Inflammatory macrophage treated with lipopolysaccharide for 4 hours (primary cell): Measurements from ENCODE around the gene MYCBP2.
"Not testable (repeated sequence)": the region's sequence is repeated elsewhere in the genome, so short reads cannot be mapped to it uniquely, and the experiment has no call there.

Experiments used
- DNase-seq: peaks from one replicate; pipeline ENCODE4 v3.0.0-alpha.2; 2020

MYCBP2 gene

DNA sequence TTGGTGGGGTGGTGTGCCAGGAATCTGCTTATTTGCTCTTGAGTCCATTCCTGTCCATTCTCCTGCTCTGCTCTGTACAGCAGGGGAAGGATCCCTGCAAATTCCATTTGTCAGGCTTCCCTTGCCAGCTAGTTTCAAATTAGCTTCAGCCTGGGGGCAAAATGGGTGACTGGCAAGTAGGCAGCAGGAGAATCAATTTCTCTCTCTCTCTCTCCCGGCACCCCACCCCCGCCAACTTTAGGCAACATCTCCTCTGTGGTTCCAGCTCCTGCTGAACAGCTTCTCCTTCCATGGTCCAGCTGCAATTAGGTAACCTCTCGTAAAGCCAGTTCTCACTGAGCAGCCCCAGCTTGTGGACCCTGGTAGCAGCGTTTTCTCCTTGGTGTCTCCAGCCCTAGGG, 6.7 kb upstream of the MYCBP2 start:
- peak; percentile 47 for DNase-seq

DNA sequence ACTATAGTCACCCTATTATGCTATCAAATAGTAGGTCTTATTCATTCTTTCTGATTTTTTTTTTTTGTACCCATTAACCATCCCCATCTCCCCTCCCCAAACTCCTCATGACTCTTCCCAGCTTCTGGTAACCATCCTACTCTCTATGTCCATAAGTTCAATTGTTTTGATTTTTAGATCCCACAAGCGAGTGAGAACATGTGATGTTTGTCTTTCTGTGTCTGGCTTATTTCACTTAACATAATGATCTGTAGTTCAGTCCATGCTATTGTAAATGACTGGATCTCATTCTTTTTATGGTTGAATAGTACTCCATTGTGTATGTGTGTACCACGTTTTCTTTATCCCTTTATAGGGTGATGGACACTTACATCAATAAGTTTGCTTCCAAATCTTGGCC, 4.5 kb upstream of the MYCBP2 start:
- no peak for DNase-seq

GRCh38 chr13:77329911-77330584, 3.2 kb upstream of the MYCBP2 start:
- no peak for DNase-seq

DNA sequence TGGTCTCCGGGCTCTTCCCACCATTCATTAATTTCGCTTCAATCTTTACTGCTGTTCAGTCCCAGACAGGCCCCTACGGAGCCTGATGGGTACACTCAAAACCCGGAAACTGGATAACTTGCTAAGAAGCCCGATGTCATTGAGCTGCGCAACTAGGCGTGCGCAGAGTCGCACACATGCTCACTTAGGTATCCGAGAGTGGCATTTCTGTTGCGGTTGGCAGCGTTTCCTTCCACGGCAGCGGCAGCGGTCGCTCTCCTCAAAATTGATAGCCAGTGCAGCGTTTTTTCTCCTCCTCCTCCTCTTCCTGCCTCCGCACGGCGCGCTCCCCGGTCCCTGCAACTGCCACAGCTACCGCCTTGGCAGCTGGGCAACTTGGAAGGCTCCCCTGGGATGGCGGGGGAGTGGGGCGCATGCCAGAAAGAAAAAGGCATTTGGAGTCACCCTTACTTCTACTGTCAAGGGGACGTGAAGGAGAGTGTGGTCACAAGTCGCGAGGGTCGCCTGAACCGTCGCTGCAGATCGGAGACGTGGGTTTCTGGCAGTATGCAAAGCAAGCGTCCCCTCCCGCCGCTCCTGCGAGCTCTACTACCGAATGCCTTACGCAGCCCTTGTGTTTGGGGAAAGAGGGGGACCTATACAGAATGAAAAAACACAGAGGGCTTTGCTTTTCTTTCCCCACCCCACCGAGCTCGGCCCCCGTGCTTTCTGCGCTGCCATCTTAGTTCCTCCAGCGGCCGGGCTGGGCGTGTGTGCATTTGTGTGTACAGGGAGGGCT, 2.4 kb upstream of the MYCBP2 start:
- peak; percentile 92 for DNase-seq

DNA sequence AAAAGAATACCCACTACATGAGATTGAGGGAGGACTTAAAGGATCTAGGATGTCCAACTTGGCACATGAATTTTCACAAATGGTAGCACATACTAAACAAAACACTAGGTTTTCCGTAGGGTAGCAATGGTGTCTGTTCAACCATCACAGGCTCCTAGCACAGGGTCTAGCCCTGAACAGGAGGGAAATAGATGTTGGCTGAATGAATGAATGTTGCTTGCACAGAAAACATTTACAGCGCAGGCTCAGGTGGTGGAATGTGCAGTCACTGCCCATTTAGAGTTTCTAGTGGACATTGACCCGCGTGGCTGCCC, 1.9 kb upstream of the MYCBP2 start:
- no peak for DNase-seq

DNA sequence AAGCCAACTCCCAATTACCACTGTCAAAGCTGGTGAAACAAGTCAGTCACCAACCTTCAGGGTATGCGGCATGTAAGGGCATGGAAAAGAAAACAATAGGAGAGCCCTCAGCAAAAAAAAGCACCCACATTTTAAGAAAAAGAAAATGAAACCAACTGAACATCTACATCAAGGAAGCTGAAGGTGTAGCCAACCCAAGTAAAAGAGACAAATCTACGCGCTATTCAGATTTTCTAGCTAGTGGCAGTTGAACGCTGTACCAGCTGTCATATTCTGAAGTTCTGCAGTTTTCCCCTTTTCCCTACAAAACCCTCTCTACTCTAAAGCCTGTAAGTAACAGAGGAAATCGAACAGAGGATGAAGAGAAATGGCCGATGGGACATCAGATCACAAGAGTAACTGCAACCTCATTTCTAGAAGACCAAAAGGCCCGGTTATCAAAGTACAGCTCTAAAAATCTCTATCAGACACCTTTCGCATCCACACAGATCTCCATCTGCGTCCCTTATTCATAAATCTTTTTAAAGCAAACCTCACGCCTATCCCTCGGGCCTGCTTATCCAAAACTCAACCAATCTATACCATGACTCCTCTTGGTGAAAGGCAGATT, 1.4 kb downstream of the MYCBP2 start:
- peak; percentile 55 for DNase-seq

GRCh38 chr13:77323858-77324257, 3.0 kb downstream of the MYCBP2 start:
- peak; percentile 38 for DNase-seq

GRCh38 chr13:77319536-77319935, 7.4 kb downstream of the MYCBP2 start:
- DNase-seq: no peak

DNA sequence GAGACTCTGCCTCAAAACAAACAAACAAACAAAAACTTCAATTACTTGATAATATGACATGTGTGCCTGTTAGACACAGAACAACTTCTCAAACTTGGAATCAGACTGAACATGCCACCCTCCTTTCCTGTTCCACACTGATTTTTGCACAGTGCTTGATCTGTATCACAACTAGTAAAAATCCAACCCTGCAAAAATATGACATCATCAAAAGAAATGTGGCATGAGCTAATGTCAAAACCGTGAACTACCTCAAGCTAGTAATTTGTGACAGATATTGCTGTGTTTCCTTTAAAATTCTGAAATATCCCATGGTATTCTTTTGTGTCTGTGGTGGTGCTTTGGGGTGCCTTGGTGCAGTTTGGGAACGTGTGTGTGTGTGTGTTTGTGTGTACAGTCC, 8.2 kb downstream of the MYCBP2 start:
- DNase-seq: no peak

DNA sequence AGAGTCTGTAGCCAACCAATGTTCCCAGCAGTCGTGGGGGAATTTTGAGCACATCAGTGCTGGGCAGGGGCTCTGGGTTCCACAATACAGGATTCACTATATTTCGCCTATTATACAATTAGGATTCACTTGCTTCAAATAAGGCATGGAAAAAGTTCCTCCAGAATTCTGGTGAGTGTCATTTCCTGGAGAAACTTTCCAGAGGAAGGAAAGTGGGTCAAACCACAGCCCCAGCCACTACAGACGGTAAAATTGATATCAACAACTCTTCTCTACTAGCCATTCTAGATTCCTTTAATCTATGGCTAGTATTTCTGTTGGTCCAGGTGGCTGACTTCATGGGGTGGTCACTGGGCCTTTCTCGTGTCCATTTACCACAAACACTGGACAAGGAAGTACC, 10.5 kb downstream of the MYCBP2 start:
- DNase-seq: no peak

- DNase-seq: not testable (repeated sequence)
Observed at GRCh38 chr13:77315509-77315908, 11.4 kb downstream of the MYCBP2 start.

GRCh38 chr13:77313923-77314322, 13.0 kb downstream of the MYCBP2 start:
- DNase-seq: peak; percentile 37

GRCh38 chr13:77312311-77312710, 14.6 kb downstream of the MYCBP2 start:
- DNase-seq: no peak

DNA sequence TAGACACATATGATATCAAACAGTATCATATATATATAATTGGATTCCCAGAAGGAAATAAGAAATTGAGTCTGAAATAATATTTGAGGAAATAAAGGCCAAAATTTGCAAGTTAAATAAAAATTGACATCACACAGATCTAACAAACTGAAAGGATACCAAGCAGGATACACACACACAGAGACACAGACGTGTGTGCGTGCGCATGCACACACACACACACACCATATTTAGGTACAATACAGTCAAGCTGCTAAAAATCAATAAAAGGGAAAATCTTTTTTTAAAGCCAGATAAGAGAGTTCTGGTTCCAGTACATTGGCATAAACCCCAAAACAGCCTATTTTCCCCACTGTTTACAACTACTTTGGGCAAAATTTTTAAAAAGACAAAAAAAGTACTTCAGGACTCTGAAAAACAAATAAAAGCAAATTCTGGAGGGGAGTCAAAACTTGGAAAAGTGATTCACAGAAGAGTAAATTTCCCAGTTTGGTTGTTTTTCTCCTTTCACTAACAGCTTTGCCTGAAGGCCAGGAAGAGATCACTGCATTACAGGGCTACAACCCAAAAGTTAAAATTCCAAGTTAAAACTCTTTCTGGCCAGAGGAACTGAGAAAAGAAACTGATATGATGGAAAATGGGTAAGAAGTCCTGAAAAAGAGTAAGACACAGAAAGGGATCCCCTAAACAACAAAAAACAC, 16.2 kb downstream of the MYCBP2 start:
- no peak for DNase-seq

GRCh38 chr13:77310161-77310560, 16.7 kb downstream of the MYCBP2 start:
- no peak for DNase-seq

- no peak for DNase-seq
Observed at GRCh38 chr13:77309254-77309653, 17.6 kb downstream of the MYCBP2 start.

- no peak for DNase-seq
Observed at GRCh38 chr13:77306458-77306857, 20.4 kb downstream of the MYCBP2 start.

DNA sequence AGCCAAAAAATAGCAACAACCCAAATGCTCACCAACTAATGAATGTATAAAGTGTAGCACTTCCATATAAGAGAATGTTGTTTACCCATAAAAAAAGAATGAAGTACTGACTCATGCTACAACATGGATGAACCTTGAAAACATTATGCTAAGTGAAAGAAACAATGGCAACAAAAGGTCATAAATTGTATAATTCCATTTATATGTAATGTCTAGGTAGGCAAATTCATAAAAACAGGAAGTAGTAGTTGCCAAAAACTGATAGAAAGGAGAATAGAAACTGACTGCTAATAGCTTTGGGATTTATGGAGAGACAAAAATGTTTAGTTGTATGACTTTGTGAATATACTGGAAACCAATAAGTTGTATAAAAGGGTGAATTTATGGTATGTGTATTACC, 21.6 kb downstream of the MYCBP2 start:
- peak; percentile 87 for DNase-seq

- peak; percentile 80 for DNase-seq
Observed at GRCh38 chr13:77300176-77301037, 26.5 kb downstream of the MYCBP2 start.

DNA sequence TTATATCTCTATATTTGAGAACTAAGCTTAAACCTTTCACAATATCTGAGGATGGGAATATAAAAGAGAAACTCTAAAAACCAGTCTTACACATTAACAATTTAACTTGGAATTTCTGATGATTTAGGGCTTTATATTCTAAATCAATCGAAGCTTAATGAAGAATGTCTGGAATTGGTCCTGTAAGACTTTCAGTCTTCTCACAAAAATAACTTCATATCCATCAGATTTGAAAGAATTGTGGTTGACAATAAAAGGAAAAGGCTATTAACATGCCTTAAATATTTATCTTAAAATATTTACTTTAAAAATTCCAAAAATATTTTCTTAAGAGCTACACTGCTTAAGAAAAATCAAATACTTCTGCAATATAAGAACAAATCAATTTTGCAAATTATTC, 27.3 kb downstream of the MYCBP2 start:
- DNase-seq: no peak

GRCh38 chr13:77298426-77298825, 28.5 kb downstream of the MYCBP2 start:
- DNase-seq: peak; percentile 55

GRCh38 chr13:77291774-77292173, 35.1 kb downstream of the MYCBP2 start:
- no peak for DNase-seq

GRCh38 chr13:77290342-77290741, 36.6 kb downstream of the MYCBP2 start:
- no peak for DNase-seq
